Osteoblast (primary cell): ENCODE data around the gene DMGDH. TPM values are rescaled to one million over a fixed set of nuclear protein-coding genes. Genes with fewer than 3 reads are reported as not detected.
A peak's percentile ranks its signal among the peaks of the same experiment; 100 is the strongest.

Experiments
- DNase-seq: peaks from one replicate; pipeline ENCODE4 v3.0.0; 2011; ENCODE audit warnings: low spot score, mixed read lengths; ENCODE audit not compliant: insufficient read length; ENCODE audit errors: missing footprints
- H2AFZ ChIP-seq: 2 replicates; pipeline ENCODE4 v1.6.0; 2011; ENCODE audit warnings: mild to moderate bottlenecking, low read length
- H3K27ac ChIP-seq: 2 replicates; pipeline ENCODE4 v1.5.1; 2011; ENCODE audit warnings: mild to moderate bottlenecking, low read depth, low read length, moderate library complexity
- H3K27me3 ChIP-seq: 2 replicates; pipeline ENCODE4 v1.6.0; 2012; ENCODE audit warnings: mild to moderate bottlenecking, control low read depth, inconsistent platforms, low read length, moderate library complexity; ENCODE audit not compliant: insufficient read depth
- H3K36me3 ChIP-seq: 2 replicates; pipeline ENCODE4 v1.5.1; 2011; ENCODE audit warnings: mild to moderate bottlenecking, low read length, control low read depth, moderate library complexity; ENCODE audit not compliant: insufficient read depth
- H3K4me1 ChIP-seq: 2 replicates; pipeline ENCODE4 v1.5.1; 2011; ENCODE audit warnings: mild to moderate bottlenecking, low read length, control low read depth, moderate library complexity; ENCODE audit not compliant: insufficient read depth
- H3K4me2 ChIP-seq: 2 replicates; pipeline ENCODE4 v1.6.0; 2011; ENCODE audit warnings: mild to moderate bottlenecking, low read length; ENCODE audit not compliant: insufficient read depth
- H3K4me3 ChIP-seq: fragments of 200-600 bp; sonication (generic); 3 replicates; pipeline ENCODE4 v1.5.1; 2012; ENCODE audit warnings: mild to moderate bottlenecking, low read length, inconsistent platforms; ENCODE audit not compliant: insufficient read depth
- H3K79me2 ChIP-seq: 2 replicates; pipeline ENCODE4 v1.6.0; 2012; ENCODE audit warnings: mild to moderate bottlenecking, low read length, control low read depth, inconsistent platforms; ENCODE audit not compliant: insufficient read depth
- H3K9me3 ChIP-seq: 2 replicates; pipeline ENCODE4 v1.5.1; 2011; ENCODE audit warnings: low read depth, low read length, control low read depth
- H4K20me1 ChIP-seq: 2 replicates; pipeline ENCODE4 v1.6.0; 2012; ENCODE audit warnings: mild to moderate bottlenecking, low read length, control low read depth; ENCODE audit not compliant: insufficient read depth
- total RNA-seq: library from RNA; depleted of rRNA; stranded (reverse); fragments of >200 nt; gene quantifications from 2 replicates; pipeline ENCODE4 v1.2.3, GENCODE V29; 2012
- TF ChIP-seq, protein P1 (sequence below): IDR thresholded peaks from 2 replicates; pipeline ENCODE4 v1.5.1; 2011; ENCODE audit warnings: mild to moderate bottlenecking, low read depth, low read length, moderate library complexity; ENCODE audit errors: extremely low read depth

Gene DMGDH
- total RNA-seq, 1 donor, result 7.2 TPM

- Histone ChIP-seq H4K20me1 (no peaks in the 10 kb centered on the region), H3K4me3 (peak within 1 kb of the TSS; percentile 24), H3K9me3 (no peaks in the 10 kb centered on the region), H3K4me2 (peak within 1 kb of the TSS; percentile 41), H3K27ac (no peak within 1 kb of the TSS), H3K79me2 (no peaks in the 10 kb centered on the region), H3K36me3 (no peaks in the 10 kb centered on the region), H2AFZ (peak within 1 kb of the TSS; percentile 44), H3K27me3 (peaks cover 47% of the 10 kb centered on the region), H3K4me1 (peaks cover 7% of the 10 kb centered on the region)
- no peak for DNase-seq
- TF ChIP-seq, protein P1, sequence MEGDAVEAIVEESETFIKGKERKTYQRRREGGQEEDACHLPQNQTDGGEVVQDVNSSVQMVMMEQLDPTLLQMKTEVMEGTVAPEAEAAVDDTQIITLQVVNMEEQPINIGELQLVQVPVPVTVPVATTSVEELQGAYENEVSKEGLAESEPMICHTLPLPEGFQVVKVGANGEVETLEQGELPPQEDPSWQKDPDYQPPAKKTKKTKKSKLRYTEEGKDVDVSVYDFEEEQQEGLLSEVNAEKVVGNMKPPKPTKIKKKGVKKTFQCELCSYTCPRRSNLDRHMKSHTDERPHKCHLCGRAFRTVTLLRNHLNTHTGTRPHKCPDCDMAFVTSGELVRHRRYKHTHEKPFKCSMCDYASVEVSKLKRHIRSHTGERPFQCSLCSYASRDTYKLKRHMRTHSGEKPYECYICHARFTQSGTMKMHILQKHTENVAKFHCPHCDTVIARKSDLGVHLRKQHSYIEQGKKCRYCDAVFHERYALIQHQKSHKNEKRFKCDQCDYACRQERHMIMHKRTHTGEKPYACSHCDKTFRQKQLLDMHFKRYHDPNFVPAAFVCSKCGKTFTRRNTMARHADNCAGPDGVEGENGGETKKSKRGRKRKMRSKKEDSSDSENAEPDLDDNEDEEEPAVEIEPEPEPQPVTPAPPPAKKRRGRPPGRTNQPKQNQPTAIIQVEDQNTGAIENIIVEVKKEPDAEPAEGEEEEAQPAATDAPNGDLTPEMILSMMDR, result no peak
Measured at GRCh38 chr5:79111387-79111959, 42.0 kb upstream of the DMGDH start, which contains the start of gene BHMT. Gene BHMT, plus strand, starts transcription at chr5:79111809. Its CDS starts 77 bp downstream, at chr5:79111886.

DNA sequence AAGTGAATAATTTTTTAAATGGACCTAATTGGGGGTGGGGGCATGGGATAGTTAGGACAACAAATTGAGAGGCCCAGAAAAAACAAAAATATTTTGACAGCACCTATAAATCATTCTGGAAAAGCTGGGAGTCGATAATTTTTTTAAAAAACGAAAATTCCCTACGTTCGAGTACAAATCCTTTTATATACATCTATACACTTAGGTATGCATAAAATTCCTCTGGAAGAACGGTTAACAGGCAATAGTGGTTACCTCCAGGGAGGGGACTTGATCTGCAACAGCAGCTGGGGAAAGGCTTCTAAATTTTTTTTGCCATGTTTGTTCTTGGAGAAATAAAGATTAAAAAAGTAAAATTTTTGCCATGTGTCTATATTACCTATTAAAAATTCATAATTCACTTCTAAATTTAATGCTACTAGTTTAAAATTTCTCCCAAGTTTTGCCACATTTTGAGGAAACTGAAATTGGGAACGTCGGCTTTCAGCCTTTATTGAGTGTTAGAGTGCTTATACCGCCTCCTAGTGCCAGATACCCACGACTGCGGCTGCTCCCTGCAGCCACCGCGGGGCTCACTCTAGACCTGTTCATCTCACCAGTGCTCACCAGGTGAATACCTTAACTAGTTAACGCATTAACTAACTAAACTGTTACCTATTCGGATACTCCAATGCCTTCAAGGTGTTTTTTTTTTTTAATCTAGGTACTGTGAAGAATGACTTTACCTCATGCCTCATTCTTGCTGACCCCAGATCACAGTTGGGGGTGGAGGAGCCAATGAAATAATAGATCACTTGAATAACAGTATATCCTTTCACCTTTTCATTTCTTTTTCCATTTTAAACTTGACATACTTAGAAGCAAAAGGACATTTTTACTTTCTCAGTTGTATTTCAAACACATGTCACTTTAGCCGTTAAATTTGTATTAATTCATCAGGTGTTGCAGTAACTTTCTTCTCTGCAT is 40.3 kb upstream of the DMGDH start:
- Histone ChIP-seq H3K27ac (no peak overlapping the region), H3K4me2 (no peak overlapping the region), H4K20me1 (no peaks in the 10 kb centered on the region), H3K4me1 (peaks cover 7% of the 10 kb centered on the region), H3K27me3 (peaks cover 38% of the 10 kb centered on the region), H2AFZ (no peak overlapping the region), H3K4me3 (no peak overlapping the region), H3K9me3 (no peaks in the 10 kb centered on the region), H3K36me3 (no peaks in the 10 kb centered on the region), H3K79me2 (no peaks in the 10 kb centered on the region)
- DNase-seq, result no peak
- TF ChIP-seq, protein P1, result peak; percentile 40

DNA sequence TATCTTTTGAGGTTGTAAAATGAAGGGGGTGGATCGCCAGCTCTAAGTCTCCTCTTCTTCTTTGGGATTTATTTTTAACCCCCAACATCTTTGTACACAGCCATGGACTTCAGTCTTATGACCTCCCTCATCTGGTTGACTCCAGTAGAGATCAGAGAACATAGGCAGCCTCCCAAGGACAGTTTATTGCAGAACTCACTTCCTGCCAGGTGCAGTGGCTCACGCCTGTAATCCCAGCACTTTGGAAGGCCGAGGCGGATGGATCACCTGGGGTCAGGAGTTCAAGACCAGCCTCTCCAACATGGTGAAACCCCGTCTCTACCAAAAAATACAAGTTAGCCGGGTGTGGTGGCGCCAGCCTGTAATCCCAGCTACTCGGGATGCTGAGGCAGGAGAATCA is 39.3 kb upstream of the DMGDH start:
- TF ChIP-seq, protein P1, result no peak
- Histone ChIP-seq H4K20me1 (no peaks in the 10 kb centered on the region), H3K4me2 (no peak overlapping the region), H3K4me3 (no peak overlapping the region), H3K79me2 (no peaks in the 10 kb centered on the region), H2AFZ (no peak overlapping the region), H3K27me3 (peaks cover 37% of the 10 kb centered on the region), H3K36me3 (no peaks in the 10 kb centered on the region), H3K4me1 (peaks cover 7% of the 10 kb centered on the region), H3K9me3 (no peaks in the 10 kb centered on the region), H3K27ac (no peak overlapping the region)
- no peak for DNase-seq

- TF ChIP-seq, protein P1, result no peak
- no peak overlapping the region for H3K4me3 ChIP-seq
- H3K27me3 ChIP-seq, result peaks cover 30% of the 10 kb centered on the region
Measured at GRCh38 chr5:79108086-79108485, 38.6 kb upstream of the DMGDH start.

More at GRCh38 chr5:79108086-79108485, 38.6 kb upstream of the DMGDH start:
- no peaks in the 10 kb centered on the region for H3K79me2 ChIP-seq
- no peaks in the 10 kb centered on the region for H3K9me3 ChIP-seq
- H2AFZ ChIP-seq, result peak overlapping the region; percentile 66
- H3K36me3 ChIP-seq, result no peaks in the 10 kb centered on the region
- H3K4me2 ChIP-seq, result peak overlapping the region; percentile 41
- H3K4me1 ChIP-seq, result peaks cover 7% of the 10 kb centered on the region
- DNase-seq, result no peak
- no peak overlapping the region for H3K27ac ChIP-seq
- no peaks in the 10 kb centered on the region for H4K20me1 ChIP-seq
